ENCODE measurements around the gene OR6N2.

The OR6N2 gene, protein sequence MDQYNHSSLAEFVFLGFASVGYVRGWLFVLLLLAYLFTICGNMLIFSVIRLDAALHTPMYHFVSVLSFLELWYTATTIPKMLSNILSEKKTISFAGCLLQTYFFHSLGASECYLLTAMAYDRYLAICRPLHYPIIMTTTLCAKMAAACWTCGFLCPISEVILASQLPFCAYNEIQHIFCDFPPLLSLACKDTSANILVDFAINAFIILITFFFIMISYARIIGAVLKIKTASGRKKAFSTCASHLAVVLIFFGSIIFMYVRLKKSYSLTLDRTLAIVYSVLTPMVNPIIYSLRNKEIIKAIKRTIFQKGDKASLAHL

DNA sequence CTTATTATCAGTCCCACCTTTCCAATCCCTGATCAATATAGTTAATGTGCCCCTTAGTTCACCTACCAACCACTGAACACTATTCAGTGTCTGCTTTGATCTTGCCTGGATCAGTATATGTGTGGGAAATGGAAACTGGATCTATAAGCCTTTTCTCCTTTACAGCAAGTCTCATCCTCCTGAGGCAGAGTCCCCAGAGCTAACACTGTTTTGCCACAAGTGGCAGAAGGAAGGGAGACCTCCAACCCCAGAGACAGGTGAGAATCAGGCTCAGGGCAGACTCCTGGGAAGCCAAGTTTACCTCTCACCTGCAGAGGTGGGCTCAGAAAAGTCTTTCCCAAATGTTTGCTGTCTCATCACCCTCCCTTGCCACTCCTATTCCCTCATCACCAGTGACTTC is at the start of gene OR6N2:
OR6N2 (minus strand) TSS at position 101 of the 400 bp plus-strand sequence. CDS start 3,569 bp downstream, outside the sequence.
- no peak for DNase-seq (ENCODE audit: low read depth in 2 of 2)

DNA sequence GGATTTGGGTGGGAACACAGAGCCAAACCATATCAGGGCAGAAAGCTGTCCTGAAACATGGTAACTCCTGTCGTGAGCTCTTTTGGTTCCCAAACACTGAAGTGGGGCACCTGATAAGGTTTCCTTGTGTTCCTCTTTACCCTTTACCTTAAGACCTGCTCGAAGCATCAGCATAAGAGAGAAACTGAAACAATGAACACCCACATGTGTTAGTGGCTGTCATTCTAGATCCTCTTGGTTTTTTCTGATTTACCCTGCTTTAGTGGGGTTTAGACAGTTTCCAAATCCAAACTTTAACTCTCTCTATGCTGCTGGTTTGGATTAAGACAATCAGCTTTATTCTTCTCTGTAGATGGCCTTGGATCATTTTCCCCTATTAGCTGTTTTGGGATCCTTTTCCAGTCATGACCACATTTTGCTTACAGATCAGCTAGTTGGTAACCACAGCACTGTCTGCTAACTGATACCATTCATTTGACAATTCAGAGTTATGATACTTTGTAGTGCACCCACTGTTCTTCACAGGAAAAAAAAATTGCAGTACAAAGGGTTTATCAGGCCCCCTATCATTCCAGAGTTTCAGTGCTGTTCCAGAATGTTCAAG is 49.2 kb upstream of the OR6N2 start:
- DNase-seq (ENCODE audit: low read depth in 2 of 2), result no peak

DNA sequence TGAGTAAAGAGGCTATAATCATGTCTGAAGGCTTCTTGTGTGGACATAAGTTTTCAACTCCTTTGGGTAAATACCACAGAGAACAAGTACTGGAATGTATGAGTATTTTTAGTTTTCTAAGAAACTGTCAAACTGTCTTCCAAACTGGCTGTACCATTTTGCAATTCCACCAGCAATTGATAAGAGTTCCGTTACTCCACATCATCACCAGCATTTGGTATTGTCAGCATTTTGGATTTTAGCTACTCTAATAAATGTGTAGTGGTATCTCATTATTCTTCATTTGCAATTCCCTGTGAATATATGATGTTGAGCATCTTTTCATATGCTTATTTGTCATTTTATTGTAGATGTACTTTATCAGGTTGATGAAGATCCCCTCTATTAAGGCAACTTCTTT is 40.7 kb upstream of the OR6N2 start:
- no peak for DNase-seq (ENCODE audit: low read depth in 2 of 2)

DNA sequence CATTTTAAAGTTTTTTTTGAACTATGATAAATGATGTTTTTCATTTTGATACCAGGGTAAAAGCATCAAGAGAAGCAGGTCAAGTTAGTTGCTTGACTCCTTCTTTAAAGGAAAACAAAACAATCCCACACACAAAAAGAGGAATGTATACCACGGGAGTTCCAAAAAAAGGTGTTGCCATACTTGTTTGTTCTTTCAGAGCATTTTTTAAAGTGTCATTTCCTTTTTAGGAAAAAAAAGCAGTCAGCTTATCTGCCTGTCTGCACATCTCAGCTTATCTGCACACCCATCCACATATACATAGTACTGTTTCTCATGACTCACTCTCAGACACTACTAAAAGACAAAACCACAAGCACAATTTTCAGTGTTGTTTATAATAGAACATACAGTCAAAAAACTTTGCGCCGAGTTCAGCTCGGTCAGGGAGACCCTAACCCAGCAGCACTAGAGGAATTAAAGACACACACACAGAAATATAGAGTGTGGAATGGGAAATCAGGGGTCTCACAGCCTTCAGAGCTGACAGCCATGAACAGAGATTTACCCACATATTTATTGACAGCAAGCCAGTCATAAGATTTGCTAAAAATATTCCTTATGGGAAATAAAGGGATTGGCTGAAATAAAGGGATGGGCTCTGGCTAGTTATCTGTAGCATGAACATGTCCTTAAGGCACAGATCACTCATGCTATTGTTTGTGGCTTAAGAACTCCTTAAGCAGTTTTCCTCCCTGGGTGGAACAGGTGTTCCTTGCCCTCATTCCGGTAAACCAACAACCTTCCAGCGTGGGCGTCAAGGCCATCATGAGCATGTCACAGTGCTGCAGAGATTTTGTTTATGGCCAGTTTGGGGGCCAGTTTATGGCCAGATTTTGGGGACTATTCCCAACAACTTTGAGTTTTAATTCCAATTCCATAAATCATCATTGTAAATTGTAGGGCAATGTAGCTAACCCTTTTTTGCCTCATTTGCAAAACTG is 38.7 kb upstream of the OR6N2 start:
- no peak for DNase-seq (ENCODE audit: low read depth in 2 of 2)

DNA sequence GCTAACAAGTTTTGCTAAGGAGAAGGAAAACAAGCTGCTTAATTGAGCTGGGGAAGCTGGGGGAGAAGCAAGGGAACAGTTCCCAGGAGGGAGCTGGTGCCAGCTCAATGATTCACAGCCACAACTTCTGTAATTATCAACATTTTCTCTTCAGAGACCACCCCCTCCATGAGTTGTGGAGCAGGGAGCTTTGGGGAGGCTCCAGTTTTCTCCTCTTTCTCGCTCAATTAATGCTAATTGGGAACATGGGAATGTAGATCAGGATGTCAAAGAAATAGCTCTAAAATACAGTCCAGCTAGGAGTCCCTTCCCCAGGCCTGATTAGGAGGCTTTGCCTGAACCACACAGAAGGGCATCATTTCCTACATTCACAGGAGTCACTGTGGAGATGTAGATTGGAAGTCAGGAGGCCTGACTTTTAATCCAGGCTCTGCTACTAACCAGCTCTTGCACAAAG is 38.0 kb upstream of the OR6N2 start:
- DNase-seq (ENCODE audit: low read depth in 2 of 2), result no peak

DNA sequence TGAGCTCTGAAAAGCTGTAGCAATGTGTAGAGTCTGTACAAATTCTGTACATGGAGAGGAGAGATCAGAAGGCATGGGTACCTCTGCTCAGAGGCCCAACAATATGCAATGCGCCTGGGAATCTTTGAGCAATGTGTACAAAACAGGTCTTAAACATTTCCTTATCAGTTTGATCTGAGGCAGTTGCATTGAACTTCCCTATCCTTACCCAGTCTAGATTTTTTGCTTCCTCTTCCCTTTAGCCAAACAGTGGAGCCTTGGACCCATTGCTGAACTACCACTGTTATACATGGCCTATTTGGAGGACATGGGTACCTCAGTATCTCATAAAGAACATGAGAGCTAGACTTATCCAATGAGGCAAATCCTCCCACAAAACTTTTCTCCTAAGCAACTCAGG is 37.6 kb upstream of the OR6N2 start:
- DNase-seq (ENCODE audit: low read depth in 2 of 2), result no peak

- DNase-seq (ENCODE audit: low read depth in 2 of 2), result no peak
Observed at GRCh38 chr1:158814970-158815369, 34.0 kb upstream of the OR6N2 start.

DNA sequence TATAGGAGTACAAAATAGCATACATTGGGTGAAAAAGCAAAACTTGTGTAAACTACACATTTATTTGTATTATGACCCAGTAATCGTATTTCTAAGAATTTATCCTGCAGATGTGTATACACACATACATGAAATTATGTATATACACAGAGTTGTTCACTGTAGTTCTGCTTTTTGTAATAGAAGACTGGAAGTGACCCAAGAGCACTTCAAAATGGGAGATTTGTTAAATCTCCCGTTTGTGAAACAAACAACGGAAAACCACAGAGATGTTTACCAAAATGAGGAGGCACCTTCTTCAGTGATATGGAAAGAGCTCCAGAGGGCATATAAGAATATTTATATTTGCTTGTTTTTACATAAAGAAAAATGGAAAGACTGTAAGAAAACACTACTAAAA is 32.2 kb upstream of the OR6N2 start:
- DNase-seq (ENCODE audit: low read depth in 2 of 2), result no peak

- DNase-seq (ENCODE audit: low read depth in 2 of 2), result no peak
Observed at GRCh38 chr1:158812336-158812735, 31.3 kb upstream of the OR6N2 start.

- DNase-seq (ENCODE audit: low read depth in 2 of 2), result no peak
Observed at GRCh38 chr1:158810311-158810710, 29.3 kb upstream of the OR6N2 start.

GRCh38 chr1:158809862-158810261 is 28.9 kb upstream of the OR6N2 start:
- DNase-seq (ENCODE audit: low read depth in 2 of 2), result no peak

GRCh38 chr1:158809256-158809655 is 28.3 kb upstream of the OR6N2 start:
- DNase-seq (ENCODE audit: low read depth in 2 of 2), result no peak

- DNase-seq (ENCODE audit: low read depth in 2 of 2), result no peak
Observed at GRCh38 chr1:158806916-158807536, 26.0 kb upstream of the OR6N2 start.

DNA sequence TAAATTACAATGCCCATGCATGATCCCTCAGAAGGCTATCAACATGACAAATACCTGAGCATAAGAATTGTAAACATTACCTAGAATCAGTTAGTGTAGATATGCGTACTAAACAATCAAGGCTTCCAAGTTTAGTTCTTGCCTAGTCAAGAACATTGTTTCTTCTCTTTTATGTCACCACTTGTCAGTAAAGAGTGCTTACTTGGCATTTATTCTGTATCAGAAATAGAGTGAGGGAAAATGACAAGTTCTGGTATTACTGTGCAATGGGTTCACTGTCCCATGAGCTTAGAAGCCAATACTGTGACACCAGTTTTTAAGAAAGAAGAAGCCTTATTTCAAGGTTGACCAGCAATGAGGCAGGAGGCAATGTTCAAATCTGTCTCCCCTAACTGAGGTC is 22.7 kb upstream of the OR6N2 start:
- DNase-seq (ENCODE audit: low read depth in 2 of 2), result no peak

DNA sequence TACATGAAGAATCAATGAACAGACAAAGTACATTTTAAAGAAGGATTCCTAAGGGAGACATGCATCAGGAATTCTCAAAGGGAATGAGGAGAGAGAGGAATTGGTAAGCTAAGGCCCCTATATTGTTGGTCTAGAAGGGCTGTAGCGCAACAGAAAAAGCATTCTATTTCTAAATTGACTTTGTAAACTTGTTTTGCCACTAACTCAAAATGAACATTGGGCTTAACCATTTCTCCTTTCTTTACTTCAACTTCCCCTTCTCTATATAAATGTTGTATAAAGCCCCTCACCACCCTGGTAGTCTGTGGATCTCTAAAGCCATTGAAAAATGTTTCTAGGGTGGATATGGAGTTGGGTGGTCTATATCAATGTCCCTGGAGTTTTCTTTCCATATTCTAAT is 20.4 kb upstream of the OR6N2 start:
- DNase-seq (ENCODE audit: low read depth in 2 of 2), result no peak

GRCh38 chr1:158800526-158800925 is 19.5 kb upstream of the OR6N2 start:
- no peak for DNase-seq (ENCODE audit: low read depth in 2 of 2)

DNA sequence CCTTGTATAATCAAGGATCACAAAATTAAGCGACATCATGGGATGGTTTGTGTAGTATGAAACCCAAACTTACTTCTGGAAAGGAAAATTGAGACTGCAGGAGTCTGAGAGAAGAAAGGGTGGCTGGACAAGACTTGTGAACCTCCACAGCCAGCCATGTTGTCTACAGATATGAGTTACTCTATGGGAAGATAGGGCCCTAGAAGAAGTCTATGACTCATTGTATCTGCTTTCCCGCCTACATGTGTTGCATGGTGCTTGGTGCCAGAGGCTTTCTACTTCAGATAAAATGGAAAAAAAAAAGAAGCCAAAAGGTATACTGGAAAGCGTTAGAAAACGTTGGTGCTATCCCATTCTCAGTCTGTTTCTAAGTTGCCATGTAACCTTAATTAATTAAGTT is 18.7 kb upstream of the OR6N2 start:
- DNase-seq (ENCODE audit: low read depth in 2 of 2), result no peak

- no peak for DNase-seq (ENCODE audit: low read depth in 2 of 2)
Observed at GRCh38 chr1:158798531-158798930, 17.5 kb upstream of the OR6N2 start.

DNA sequence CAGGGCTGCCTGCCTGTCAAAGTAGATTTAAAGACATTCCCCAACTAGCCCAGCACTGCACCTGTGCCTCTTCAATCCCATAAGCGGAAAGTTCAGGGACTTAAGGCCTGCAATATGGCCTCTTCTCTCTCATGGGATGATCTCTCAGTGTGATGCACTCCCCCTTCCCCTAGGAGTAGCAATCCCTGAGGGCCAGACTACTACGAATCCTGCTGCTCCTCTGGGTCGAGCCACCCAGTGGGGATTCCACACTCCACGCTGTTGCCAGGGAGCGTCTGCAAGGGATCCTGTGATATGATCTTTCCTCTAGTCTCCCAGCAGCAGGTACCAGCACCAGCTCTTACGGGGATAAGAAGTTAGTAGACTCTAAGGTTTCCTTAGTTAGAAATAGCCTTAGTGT is 13.2 kb upstream of the OR6N2 start:
- DNase-seq (ENCODE audit: low read depth in 2 of 2), result no peak

- DNase-seq (ENCODE audit: low read depth in 2 of 2), result no peak
Observed at GRCh38 chr1:158793604-158794003, 12.6 kb upstream of the OR6N2 start.

- DNase-seq (ENCODE audit: low read depth in 2 of 2), result no peak
Observed at GRCh38 chr1:158771950-158772866, 8.8 kb downstream of the OR6N2 start, which contains the start of gene OR6N1. Gene OR6N1, minus strand, starts transcription at chr1:158772195. Its CDS starts 5,513 bp downstream, at chr1:158766682.

Data from stimulated activated CD8-positive, alpha-beta memory T cell treated with anti-CD3 and anti-CD28 coated beads, Interleukin-15, amount 100 ng/mL, for 48 hours (primary cell).